Activated CD4-positive, CD25-positive, alpha-beta regulatory T cell treated with anti-CD3 and anti-CD28 coated beads, Interleukin-2, amount 50 U/mL, for 72 hours (primary cell): ENCODE measurements around the gene ZIC5.

Source experiments
- DNase-seq: peaks from one replicate; pipeline ENCODE4 v3.0.0; 2021

The ZIC5 gene

GRCh38 chr13:99971576-99972189 lies at the start of gene ZIC5:
ZIC5 (minus strand) TSS chr13:99971767; CDS start chr13:99971603, 164 bp downstream.
- DNase-seq = no peak

- DNase-seq = no peak
Measured at GRCh38 chr13:100019780-100020356, 48.3 kb upstream of the ZIC5 start.

- no peak for DNase-seq
Measured at GRCh38 chr13:100014621-100015020, 43.1 kb upstream of the ZIC5 start.

- DNase-seq = no peak
Measured at GRCh38 chr13:99998261-99998660, 26.7 kb upstream of the ZIC5 start.

- no peak for DNase-seq
Measured at GRCh38 chr13:99997702-99998214, 26.2 kb upstream of the ZIC5 start.

- no peak for DNase-seq
Measured at GRCh38 chr13:99996381-99996973, 24.9 kb upstream of the ZIC5 start.

GRCh38 chr13:99995589-99996380 lies 24.2 kb upstream of the ZIC5 start:
- DNase-seq = no peak

GRCh38 chr13:99995104-99995588 lies 23.6 kb upstream of the ZIC5 start:
- DNase-seq = no peak

GRCh38 chr13:99994638-99995020 lies 23.1 kb upstream of the ZIC5 start:
- no peak for DNase-seq

- no peak for DNase-seq
Measured at GRCh38 chr13:99993660-99994637, 22.4 kb upstream of the ZIC5 start.

- no peak for DNase-seq
Measured at GRCh38 chr13:99992949-99993351, 21.4 kb upstream of the ZIC5 start.

GRCh38 chr13:99991828-99992775 lies 20.5 kb upstream of the ZIC5 start:
- DNase-seq = no peak

GRCh38 chr13:99991013-99991827 lies 19.7 kb upstream of the ZIC5 start:
- DNase-seq = no peak

- DNase-seq = no peak
Measured at GRCh38 chr13:99990126-99990977, 18.8 kb upstream of the ZIC5 start.

- DNase-seq = no peak
Measured at GRCh38 chr13:99989276-99990125, 17.9 kb upstream of the ZIC5 start.

GRCh38 chr13:99988529-99989275 lies 17.1 kb upstream of the ZIC5 start:
- DNase-seq = no peak
